BE2C (cell line): ENCODE data around the gene DHX16.
A peak's percentile ranks its signal among the peaks of the same experiment; 100 is the strongest.

Source experiments
- DNase-seq: peaks from one replicate; pipeline ENCODE4 v3.0.0-alpha.2; 2020
- H3K27me3 ChIP-seq: fragments of 250-450 bp; sonication (Bioruptor Pico); 2 replicates; pipeline ENCODE4 v1.5.1; 2020; ENCODE audit warnings: mild to moderate bottlenecking
- H3K36me3 ChIP-seq: fragments of 250-450 bp; sonication (Bioruptor Pico); 2 replicates; pipeline ENCODE4 v1.5.1; 2020; ENCODE audit warnings: mild to moderate bottlenecking
- H3K4me1 ChIP-seq: fragments of 250-450 bp; sonication (Bioruptor Pico); 2 replicates; pipeline ENCODE4 v1.5.1; 2020
- H3K4me3 ChIP-seq: 2 replicates; pipeline ENCODE4 v1.5.1; 2011; ENCODE audit warnings: low read depth, low read length
- H3K9me3 ChIP-seq: fragments of 250-450 bp; sonication (Bioruptor Pico); 2 replicates; pipeline ENCODE4 v1.5.1; 2020
- CTCF ChIP-seq: IDR thresholded peaks from 2 replicates; pipeline ENCODE4 v1.5.1; 2012; ENCODE audit warnings: mild to moderate bottlenecking, low read depth, low read length

Gene DHX16

GRCh38 chr6:30651143-30651542 is 21.7 kb downstream of the DHX16 start:
- TF ChIP-seq CTCF: no peak
- peaks cover 51% of the 10 kb centered on the region for H3K36me3 ChIP-seq
- DNase-seq: no peak

GRCh38 chr6:30647242-30648116 is 25.3 kb downstream of the DHX16 start:
- H3K9me3 ChIP-seq: no peaks in the 10 kb centered on the region
- H3K27me3 ChIP-seq: no peaks in the 10 kb centered on the region
- DNase-seq: peak; percentile 85
- H3K36me3 ChIP-seq: peaks cover 17% of the 10 kb centered on the region
- TF ChIP-seq CTCF: no peak
- no peaks in the 10 kb centered on the region; the same call in 1 of the 2 replicates for H3K4me1 ChIP-seq
- peak overlapping the region; percentile 87 for H3K4me3 ChIP-seq

More at GRCh38 chr6:30651143-30651542, 21.7 kb downstream of the DHX16 start:
- Histone ChIP-seq H3K4me1 (no peaks in the 10 kb centered on the region; the same call in 1 of the 2 replicates), H3K27me3 (no peaks in the 10 kb centered on the region), H3K9me3 (no peaks in the 10 kb centered on the region), H3K4me3 (no peak overlapping the region)

- no peaks in the 10 kb centered on the region; the same call in 1 of the 2 replicates for H3K4me1 ChIP-seq
- DNase-seq: peak; percentile 94
- no peaks in the 10 kb centered on the region for H3K9me3 ChIP-seq
- peaks cover 8% of the 10 kb centered on the region for H3K36me3 ChIP-seq
- TF ChIP-seq CTCF: no peak
- peak within 1 kb of the TSS; percentile 87 for H3K4me3 ChIP-seq
- no peaks in the 10 kb centered on the region for H3K27me3 ChIP-seq
Measured at GRCh38 chr6:30646450-30647241, 26.2 kb downstream of the DHX16 start, which contains the start of gene C6orf136. Gene C6orf136 (plus strand): TSS chr6:30647133. CDS start chr6:30647232, 99 bp downstream.

- no peak for DNase-seq
- Histone ChIP-seq H3K9me3 (no peaks in the 10 kb centered on the region), H3K4me3 (no peak overlapping the region), H3K4me1 (no peaks in the 10 kb centered on the region; the same call in 1 of the 2 replicates), H3K36me3 (peaks cover 2% of the 10 kb centered on the region), H3K27me3 (no peaks in the 10 kb centered on the region)
- no peak for TF ChIP-seq CTCF
Measured at GRCh38 chr6:30645989-30646388, 26.8 kb downstream of the DHX16 start.

- H3K9me3 ChIP-seq: no peaks in the 10 kb centered on the region
- no peak for DNase-seq
- TF ChIP-seq CTCF: no peak
- H3K27me3 ChIP-seq: no peaks in the 10 kb centered on the region
- H3K4me3 ChIP-seq: no peak overlapping the region
- no peaks in the 10 kb centered on the region; the same call in 1 of the 2 replicates for H3K4me1 ChIP-seq
- H3K36me3 ChIP-seq: no peaks in the 10 kb centered on the region; the same call in 1 of the 2 replicates
Measured at GRCh38 chr6:30644769-30645168, 28.0 kb downstream of the DHX16 start.
